Measurements from ENCODE around the gene LBR. TPM values are rescaled to one million over a fixed set of nuclear protein-coding genes. Genes with fewer than 3 reads are reported as not detected.

Gene LBR
- total and polyA plus RNA-seq, 3 donors from 2014 or later: 31.7 to 40.3 (median 39.9) TPM

DNA sequence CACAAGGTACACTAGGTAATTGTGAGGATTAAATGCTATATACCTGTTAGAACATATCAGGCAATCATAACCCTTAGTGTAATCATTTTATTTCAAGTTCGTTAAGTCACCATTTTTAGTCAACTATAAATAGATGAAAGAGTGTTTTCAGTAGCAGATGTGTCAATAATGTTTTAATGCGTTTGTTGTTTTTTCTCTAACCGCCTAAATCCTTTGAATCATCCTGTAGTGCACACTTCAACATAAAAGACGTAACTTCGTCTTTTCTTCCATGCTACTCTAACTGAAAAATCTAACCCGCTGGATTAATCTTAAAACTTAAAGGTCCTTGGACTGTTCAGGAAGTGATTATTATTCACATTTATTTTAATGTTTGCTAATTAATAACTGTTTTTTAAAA, 7.2 kb upstream of the LBR start:
- Histone ChIP-seq H3K27me3 (no peaks in the 10 kb centered on the region), H3K4me1 (no peaks in the 10 kb centered on the region), H3K4me3 (no peak overlapping the region), H3K36me3 (ENCODE audit: low read depth, missing control alignments) (no peaks in the 10 kb centered on the region), H3K9me3 (no peaks in the 10 kb centered on the region), H3K27ac (no peak overlapping the region)
- intact Hi-C loops (cut with DNase I; ENCODE audit: low total_unique reads): no loop called here
- TF ChIP-seq, protein P1, sequence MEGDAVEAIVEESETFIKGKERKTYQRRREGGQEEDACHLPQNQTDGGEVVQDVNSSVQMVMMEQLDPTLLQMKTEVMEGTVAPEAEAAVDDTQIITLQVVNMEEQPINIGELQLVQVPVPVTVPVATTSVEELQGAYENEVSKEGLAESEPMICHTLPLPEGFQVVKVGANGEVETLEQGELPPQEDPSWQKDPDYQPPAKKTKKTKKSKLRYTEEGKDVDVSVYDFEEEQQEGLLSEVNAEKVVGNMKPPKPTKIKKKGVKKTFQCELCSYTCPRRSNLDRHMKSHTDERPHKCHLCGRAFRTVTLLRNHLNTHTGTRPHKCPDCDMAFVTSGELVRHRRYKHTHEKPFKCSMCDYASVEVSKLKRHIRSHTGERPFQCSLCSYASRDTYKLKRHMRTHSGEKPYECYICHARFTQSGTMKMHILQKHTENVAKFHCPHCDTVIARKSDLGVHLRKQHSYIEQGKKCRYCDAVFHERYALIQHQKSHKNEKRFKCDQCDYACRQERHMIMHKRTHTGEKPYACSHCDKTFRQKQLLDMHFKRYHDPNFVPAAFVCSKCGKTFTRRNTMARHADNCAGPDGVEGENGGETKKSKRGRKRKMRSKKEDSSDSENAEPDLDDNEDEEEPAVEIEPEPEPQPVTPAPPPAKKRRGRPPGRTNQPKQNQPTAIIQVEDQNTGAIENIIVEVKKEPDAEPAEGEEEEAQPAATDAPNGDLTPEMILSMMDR (IDR thresholded peaks at IDR 0.05): no peak
- no peak for DNase-seq
- WGBS, 2 donors: 77 to 81% methylated on average over 6 of the region's 6 CpGs

- Histone ChIP-seq H3K27ac (no peak overlapping the region), H3K4me1 (no peaks in the 10 kb centered on the region), H3K9me3 (no peaks in the 10 kb centered on the region), H3K36me3 (ENCODE audit: low read depth, missing control alignments) (no peaks in the 10 kb centered on the region), H3K27me3 (no peaks in the 10 kb centered on the region), H3K4me3 (no peak overlapping the region)
- TF ChIP-seq POLR2A (IDR thresholded peaks at IDR 0.05): no peak
- TF ChIP-seq, protein P1 (IDR thresholded peaks at IDR 0.05): no peak
- 84 to 89% methylated on average over 5 of the region's 5 CpGs for WGBS, 2 donors
- no peak for DNase-seq
- intact Hi-C loops (cut with DNase I; ENCODE audit: low total_unique reads): no loop called here
These were observed 6.2 kb upstream of the LBR start for GRCh38 chr1:225434046-225434445.

DNA sequence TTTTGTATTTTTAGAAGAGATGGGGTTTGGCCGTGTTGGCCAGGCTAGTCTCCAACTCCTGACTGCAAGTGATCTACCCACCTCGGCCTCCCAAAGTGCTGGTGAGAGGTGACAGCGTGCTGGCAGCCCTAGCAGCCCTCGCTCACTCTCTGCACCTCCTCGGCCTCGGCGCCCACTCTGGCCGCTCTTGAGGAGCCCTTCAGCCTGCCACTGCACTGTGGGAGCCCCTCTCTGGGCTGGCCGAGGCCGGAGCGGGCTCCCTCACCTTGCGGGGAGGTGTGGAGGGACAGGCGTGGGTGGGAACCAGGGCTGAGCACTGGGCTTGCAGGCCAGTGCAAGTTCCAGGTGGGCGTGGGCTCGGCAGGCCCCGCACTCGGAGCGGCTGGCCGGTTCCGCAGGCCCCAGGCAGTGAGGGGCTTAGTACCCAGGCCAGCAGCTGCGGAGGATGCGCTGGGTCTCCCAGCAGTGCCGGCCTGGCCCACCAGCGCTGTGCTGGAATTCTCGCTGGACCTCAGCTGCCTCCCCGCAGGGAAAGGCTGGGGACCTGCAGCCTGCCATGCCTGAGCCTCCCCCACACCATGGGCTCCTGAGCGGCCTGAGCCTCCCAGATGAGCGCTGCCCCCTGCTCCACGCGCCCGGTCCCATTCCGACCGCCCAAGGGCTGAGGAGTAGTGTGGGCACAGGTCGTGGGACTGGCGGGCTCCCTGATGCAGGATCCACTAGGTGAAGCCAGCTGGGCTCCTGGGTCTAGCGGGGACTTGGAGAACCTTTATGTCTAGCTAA, 3.4 kb upstream of the LBR start:
- H3K27me3 ChIP-seq: no peaks in the 10 kb centered on the region
- H3K4me3 ChIP-seq: no peak overlapping the region
- 88 to 97% methylated on average over 8 to 35 of the region's 36 CpGs for WGBS, 2 donors
- no peak overlapping the region for H3K27ac ChIP-seq
- TF ChIP-seq, protein P1 (IDR thresholded peaks at IDR 0.05): no peak
- no peak for TF ChIP-seq POLR2A (IDR thresholded peaks at IDR 0.05)
- no peak for DNase-seq
- H3K9me3 ChIP-seq: no peaks in the 10 kb centered on the region
- intact Hi-C loops (cut with DNase I; ENCODE audit: low total_unique reads): no loop called here
- H3K4me1 ChIP-seq: peaks cover 5% of the 10 kb centered on the region
- no peaks in the 10 kb centered on the region for H3K36me3 ChIP-seq (ENCODE audit: low read depth, missing control alignments)

- Histone ChIP-seq H3K4me3 (no peak overlapping the region), H3K9me3 (no peaks in the 10 kb centered on the region), H3K36me3 (ENCODE audit: low read depth, missing control alignments) (no peaks in the 10 kb centered on the region), H3K27me3 (no peaks in the 10 kb centered on the region), H3K27ac (no peak overlapping the region), H3K4me1 (peaks cover 8% of the 10 kb centered on the region)
- 84 to 89% methylated on average over 7 of the region's 7 CpGs for WGBS, 2 donors
- no peak for TF ChIP-seq POLR2A (IDR thresholded peaks at IDR 0.05)
- TF ChIP-seq, protein P1 (IDR thresholded peaks at IDR 0.05): no peak
- intact Hi-C loops (cut with DNase I; ENCODE audit: low total_unique reads): no loop called here
- DNase-seq: no peak
These were observed 2.5 kb upstream of the LBR start for GRCh38 chr1:225430301-225430700.
